NT2/D1 (cell line): ENCODE measurements around the gene BHLHE41.

Experiments used
- DNase-seq: peaks from one replicate; pipeline ENCODE4 v3.0.0-alpha.2; 2011; ENCODE audit warnings: low read depth, low spot score
- H3K27me3 ChIP-seq: 2 replicates; pipeline ENCODE4 v1.6.0; 2011; ENCODE audit warnings: mild to moderate bottlenecking; ENCODE audit not compliant: insufficient read length, insufficient read depth
- H3K36me3 ChIP-seq: 2 replicates; pipeline ENCODE4 v1.6.1; 2011; ENCODE audit warnings: mild to moderate bottlenecking, low read length, mixed read lengths; ENCODE audit not compliant: insufficient read depth, insufficient read length
- H3K4me1 ChIP-seq: 2 replicates; pipeline ENCODE4 v1.5.1; 2011; ENCODE audit not compliant: insufficient read depth, insufficient read length
- H3K4me3 ChIP-seq: 2 replicates; pipeline ENCODE4 v1.5.1; 2011; ENCODE audit warnings: low read depth; ENCODE audit not compliant: insufficient read length
- H3K9ac ChIP-seq: 2 replicates; pipeline ENCODE4 v1.6.0; 2011; ENCODE audit warnings: low read depth; ENCODE audit not compliant: insufficient read length
- H3K9me3 ChIP-seq: 2 replicates; pipeline ENCODE4 v1.5.1; 2011; ENCODE audit warnings: mild to moderate bottlenecking, low read length; ENCODE audit not compliant: insufficient read depth
- SUZ12 ChIP-seq: IDR thresholded peaks from 2 replicates; pipeline ENCODE4 v1.6.1; 2011; ENCODE audit not compliant: insufficient read length, insufficient read depth; ENCODE audit errors: extremely low read depth
- YY1 ChIP-seq: IDR thresholded peaks from 2 replicates; pipeline ENCODE4 v1.6.1; 2011; ENCODE audit not compliant: insufficient read length, insufficient read depth
- ZNF274 ChIP-seq: IDR thresholded peaks from 2 replicates; pipeline ENCODE4 v1.6.1; 2011; ENCODE audit warnings: mild to moderate bottlenecking, low read depth, low read length

BHLHE41 gene

DNA sequence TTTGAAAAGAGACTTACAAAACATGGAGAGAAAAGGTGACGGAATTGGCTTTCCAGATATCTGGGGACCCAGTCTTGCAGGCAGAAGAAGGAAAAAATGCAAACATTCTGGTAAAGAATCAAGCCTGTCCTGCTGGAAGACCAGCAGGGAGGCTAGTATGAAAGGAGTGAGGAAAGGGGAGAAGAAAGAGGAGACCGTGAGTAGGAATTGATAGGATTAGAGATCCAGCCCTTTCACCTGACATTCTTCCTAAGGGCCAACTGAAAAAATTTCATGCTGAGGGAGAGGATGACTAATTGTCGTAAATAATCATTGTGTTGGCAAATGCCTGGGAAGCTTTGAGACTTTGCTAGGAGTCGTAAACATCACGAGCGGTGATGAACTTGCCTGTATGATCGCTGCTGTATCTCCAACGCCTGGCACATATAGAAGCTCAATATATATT lies 12.1 kb downstream of the BHLHE41 start:
- Histone ChIP-seq H3K9ac (no peak overlapping the region), H3K27me3 (peaks cover 51% of the 10 kb centered on the region), H3K4me1 (peaks cover 5% of the 10 kb centered on the region), H3K4me3 (peak overlapping the region; percentile 30), H3K9me3 (no peaks in the 10 kb centered on the region), H3K36me3 (no peaks in the 10 kb centered on the region)
- TF ChIP-seq YY1, result no peak
- peak; percentile 84 for DNase-seq

DNA sequence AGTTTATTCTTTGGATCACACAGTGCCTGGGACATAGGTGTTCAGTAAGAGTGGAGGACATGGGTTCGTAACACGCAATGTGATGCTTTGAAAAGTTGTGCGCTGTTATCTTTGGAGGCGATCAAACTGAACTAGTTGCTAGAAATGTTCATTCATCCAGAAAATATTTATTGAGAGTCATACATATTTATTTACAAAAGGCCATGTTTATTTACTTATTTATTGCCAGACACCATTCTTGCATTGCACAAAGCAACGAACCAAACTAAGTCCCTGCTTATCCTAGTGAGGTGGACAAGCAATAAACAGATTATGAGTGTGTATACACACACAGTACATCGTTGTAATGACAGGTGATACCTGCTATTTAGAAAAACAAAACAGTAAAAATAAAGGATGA lies 12.6 kb downstream of the BHLHE41 start:
- Histone ChIP-seq H3K36me3 (no peaks in the 10 kb centered on the region), H3K4me3 (no peak overlapping the region), H3K9ac (no peak overlapping the region), H3K9me3 (no peaks in the 10 kb centered on the region), H3K4me1 (peaks cover 5% of the 10 kb centered on the region), H3K27me3 (peaks cover 51% of the 10 kb centered on the region)
- no peak for TF ChIP-seq ZNF274
- TF ChIP-seq SUZ12, result no peak
- no peak for TF ChIP-seq YY1
- no peak for DNase-seq

DNA sequence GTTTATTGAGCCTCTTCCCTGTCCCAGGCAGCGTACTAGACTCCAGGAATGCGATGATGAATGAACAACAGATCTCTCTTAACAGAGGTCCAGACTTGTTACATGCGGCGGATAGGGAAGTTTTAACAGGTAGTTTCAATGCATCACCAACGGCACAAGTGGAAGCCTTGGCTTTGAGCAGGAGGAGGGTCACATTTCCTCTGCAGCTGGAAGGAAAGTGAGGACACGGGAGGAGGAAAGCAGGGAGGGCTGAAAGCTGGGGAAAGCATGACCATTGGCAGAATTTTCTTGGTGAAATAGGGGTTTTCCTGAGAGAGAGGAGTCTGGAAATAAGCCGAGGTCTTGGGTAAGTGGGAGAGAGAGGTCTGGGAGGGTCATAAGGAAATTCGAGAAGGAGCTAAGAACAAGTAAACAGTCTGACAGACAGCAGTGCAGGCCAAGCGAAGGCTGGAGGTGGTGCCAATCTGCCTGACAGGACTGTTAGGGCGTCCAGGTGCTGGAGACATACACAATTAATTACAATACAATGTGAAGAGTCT lies 15.4 kb downstream of the BHLHE41 start:
- DNase-seq, result no peak
- H3K9me3 ChIP-seq, result no peaks in the 10 kb centered on the region
- no peak overlapping the region for H3K4me3 ChIP-seq

DNA sequence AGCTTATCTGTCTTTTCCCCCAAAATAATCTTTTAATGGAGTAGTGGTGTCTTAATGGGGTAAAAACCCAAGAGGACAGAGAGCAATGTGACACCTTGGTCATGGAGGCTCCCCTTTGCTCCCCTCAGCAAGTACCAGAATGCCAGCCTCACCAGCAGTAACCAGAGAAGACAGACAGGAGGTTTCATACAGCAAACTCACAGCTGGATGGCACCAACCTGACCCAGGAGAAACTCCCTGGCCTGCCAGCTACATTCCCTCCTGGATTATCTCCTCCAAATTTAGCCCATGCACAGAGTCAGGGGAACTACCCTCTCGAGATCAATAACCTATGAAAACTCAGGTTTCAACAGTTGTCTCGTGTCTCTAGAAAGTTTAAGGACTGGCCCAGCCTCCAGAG lies 15.9 kb downstream of the BHLHE41 start:
- Histone ChIP-seq H3K9me3 (no peaks in the 10 kb centered on the region), H3K4me1 (peaks cover 5% of the 10 kb centered on the region), H3K4me3 (no peak overlapping the region), H3K36me3 (no peaks in the 10 kb centered on the region), H3K9ac (no peak overlapping the region), H3K27me3 (peaks cover 27% of the 10 kb centered on the region)
- DNase-seq, result no peak
- TF ChIP-seq SUZ12, result no peak
- TF ChIP-seq ZNF274, result no peak
- no peak for TF ChIP-seq YY1

More for the DNA sequence above, 15.4 kb downstream of the BHLHE41 start:
- H3K36me3 ChIP-seq, result no peaks in the 10 kb centered on the region
- peaks cover 27% of the 10 kb centered on the region for H3K27me3 ChIP-seq
- TF ChIP-seq ZNF274 (no peak), YY1 (no peak), SUZ12 (no peak)
- no peak overlapping the region for H3K9ac ChIP-seq
- peaks cover 5% of the 10 kb centered on the region for H3K4me1 ChIP-seq

DNA sequence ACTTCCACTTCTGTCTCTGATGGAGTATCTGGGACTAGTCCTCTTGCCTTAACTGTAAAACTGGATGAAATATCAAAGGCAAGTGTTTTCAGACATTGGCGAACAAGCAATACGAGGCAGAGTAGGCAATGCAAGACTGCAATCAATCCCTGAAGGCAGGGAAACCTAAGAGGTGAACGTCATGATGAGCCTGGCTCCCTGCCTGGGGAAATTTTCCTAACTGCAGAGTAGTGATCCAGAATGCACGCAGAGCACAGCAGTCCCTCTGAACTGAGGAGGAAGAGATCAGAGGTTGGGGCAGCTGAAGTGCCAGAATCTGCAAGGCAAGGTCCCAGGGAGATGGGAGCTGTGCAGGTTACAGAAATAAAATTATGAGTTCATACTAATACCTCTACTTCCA lies 18.5 kb downstream of the BHLHE41 start:
- DNase-seq, result no peak
- H3K4me1 ChIP-seq, result peaks cover 3% of the 10 kb centered on the region
- H3K9ac ChIP-seq, result no peak overlapping the region
- TF ChIP-seq SUZ12 (no peak), ZNF274 (no peak), YY1 (no peak)
- H3K27me3 ChIP-seq, result peaks cover 4% of the 10 kb centered on the region
- no peak overlapping the region for H3K4me3 ChIP-seq
- no peaks in the 10 kb centered on the region for H3K9me3 ChIP-seq
- no peaks in the 10 kb centered on the region for H3K36me3 ChIP-seq

DNA sequence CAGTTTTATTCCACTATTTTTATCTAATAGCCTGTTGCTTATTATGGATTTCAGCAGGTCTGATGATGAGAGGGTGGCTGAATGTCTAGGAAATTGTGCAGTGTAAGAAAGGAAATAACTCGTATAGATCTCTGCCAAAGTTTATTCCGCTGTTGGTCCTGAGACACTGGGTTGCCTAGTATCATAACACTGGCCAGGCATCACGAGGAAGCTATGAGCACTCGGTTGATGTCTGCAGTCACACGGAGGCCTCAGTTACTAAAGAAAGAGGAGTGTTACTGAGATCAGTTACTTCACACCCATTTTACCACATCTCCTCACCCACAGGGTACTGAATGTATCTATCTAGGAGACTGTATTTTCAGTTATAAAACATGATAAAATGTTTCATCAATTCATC lies 21.9 kb downstream of the BHLHE41 start:
- no peak overlapping the region for H3K4me3 ChIP-seq
- no peak for DNase-seq
- no peaks in the 10 kb centered on the region for H3K9me3 ChIP-seq
- no peaks in the 10 kb centered on the region for H3K4me1 ChIP-seq
- no peaks in the 10 kb centered on the region for H3K36me3 ChIP-seq
- H3K27me3 ChIP-seq, result no peaks in the 10 kb centered on the region
- TF ChIP-seq SUZ12 (no peak), ZNF274 (no peak), YY1 (no peak)
- H3K9ac ChIP-seq, result no peak overlapping the region

DNA sequence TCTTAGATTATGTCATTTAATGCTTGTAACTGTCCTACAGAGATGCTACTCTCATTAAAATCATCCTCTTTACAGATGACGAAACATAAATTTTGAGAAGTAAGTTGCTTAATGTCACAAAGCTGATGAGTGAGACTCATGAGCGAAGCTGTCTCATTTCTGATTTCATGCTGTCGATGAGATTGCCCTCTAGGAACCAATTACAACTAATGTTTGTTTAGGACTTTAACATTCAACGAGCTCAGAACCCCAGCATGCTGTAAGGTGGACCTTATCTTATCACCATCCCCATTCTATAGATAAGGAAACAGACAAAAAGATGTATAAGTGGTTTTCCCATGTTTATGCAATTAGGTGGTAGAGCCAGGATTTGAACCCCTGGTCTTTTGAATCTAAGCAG lies 23.1 kb downstream of the BHLHE41 start:
- DNase-seq, result no peak
- H3K36me3 ChIP-seq, result no peaks in the 10 kb centered on the region

DNA sequence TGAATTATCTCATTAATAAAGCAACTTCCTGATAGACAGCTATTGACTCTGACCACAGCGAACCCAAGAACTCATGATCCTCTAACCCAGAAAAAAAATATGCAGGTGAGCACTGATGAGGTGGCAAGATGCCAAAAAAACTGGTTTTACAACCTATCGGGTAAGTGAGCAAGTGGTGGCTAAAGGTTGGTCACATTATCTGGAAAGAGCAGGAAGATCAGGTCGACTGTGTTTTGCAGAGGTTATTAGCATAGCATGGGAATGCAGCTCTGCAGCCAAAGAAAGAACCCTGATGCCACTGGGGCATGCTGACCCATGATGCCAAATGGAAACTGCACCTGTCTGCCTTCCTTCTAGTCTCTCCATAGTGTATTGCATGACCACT lies 23.5 kb downstream of the BHLHE41 start:
- DNase-seq, result no peak
- TF ChIP-seq YY1, result no peak
- H3K9me3 ChIP-seq, result no peaks in the 10 kb centered on the region

More for the DNA sequence above, 23.1 kb downstream of the BHLHE41 start:
- Histone ChIP-seq H3K27me3 (no peaks in the 10 kb centered on the region), H3K4me1 (no peaks in the 10 kb centered on the region), H3K9ac (no peak overlapping the region), H3K4me3 (no peak overlapping the region), H3K9me3 (no peaks in the 10 kb centered on the region)
- TF ChIP-seq ZNF274 (no peak), SUZ12 (no peak), YY1 (no peak)

More for the DNA sequence above, 23.5 kb downstream of the BHLHE41 start:
- Histone ChIP-seq H3K4me3 (no peak overlapping the region), H3K36me3 (no peaks in the 10 kb centered on the region), H3K27me3 (no peaks in the 10 kb centered on the region), H3K9ac (no peak overlapping the region), H3K4me1 (no peaks in the 10 kb centered on the region)
